Osteoblast (primary cell): ENCODE results near the gene ANTXR1. TPM values are rescaled to one million over a fixed set of nuclear protein-coding genes. Genes with fewer than 3 reads are reported as not detected.

ENCODE experiments used
- DNase-seq: peaks from one replicate; pipeline ENCODE4 v3.0.0; 2011; ENCODE audit warnings: low spot score, mixed read lengths; ENCODE audit not compliant: insufficient read length; ENCODE audit errors: missing footprints
- H2AFZ ChIP-seq: 2 replicates; pipeline ENCODE4 v1.6.0; 2011; ENCODE audit warnings: mild to moderate bottlenecking, low read length
- H3K27ac ChIP-seq: 2 replicates; pipeline ENCODE4 v1.5.1; 2011; ENCODE audit warnings: mild to moderate bottlenecking, low read depth, low read length, moderate library complexity
- H3K27me3 ChIP-seq: 2 replicates; pipeline ENCODE4 v1.6.0; 2012; ENCODE audit warnings: mild to moderate bottlenecking, control low read depth, inconsistent platforms, low read length, moderate library complexity; ENCODE audit not compliant: insufficient read depth
- H3K36me3 ChIP-seq: 2 replicates; pipeline ENCODE4 v1.5.1; 2011; ENCODE audit warnings: mild to moderate bottlenecking, low read length, control low read depth, moderate library complexity; ENCODE audit not compliant: insufficient read depth
- H3K4me1 ChIP-seq: 2 replicates; pipeline ENCODE4 v1.5.1; 2011; ENCODE audit warnings: mild to moderate bottlenecking, low read length, control low read depth, moderate library complexity; ENCODE audit not compliant: insufficient read depth
- H3K4me2 ChIP-seq: 2 replicates; pipeline ENCODE4 v1.6.0; 2011; ENCODE audit warnings: mild to moderate bottlenecking, low read length; ENCODE audit not compliant: insufficient read depth
- H3K4me3 ChIP-seq: fragments of 200-600 bp; sonication (generic); 3 replicates; pipeline ENCODE4 v1.5.1; 2012; ENCODE audit warnings: mild to moderate bottlenecking, low read length, inconsistent platforms; ENCODE audit not compliant: insufficient read depth
- H3K79me2 ChIP-seq: 2 replicates; pipeline ENCODE4 v1.6.0; 2012; ENCODE audit warnings: mild to moderate bottlenecking, low read length, control low read depth, inconsistent platforms; ENCODE audit not compliant: insufficient read depth
- H3K9me3 ChIP-seq: 2 replicates; pipeline ENCODE4 v1.5.1; 2011; ENCODE audit warnings: low read depth, low read length, control low read depth
- H4K20me1 ChIP-seq: 2 replicates; pipeline ENCODE4 v1.6.0; 2012; ENCODE audit warnings: mild to moderate bottlenecking, low read length, control low read depth; ENCODE audit not compliant: insufficient read depth
- CTCF ChIP-seq: IDR thresholded peaks from 2 replicates; pipeline ENCODE4 v1.5.1; 2011; ENCODE audit warnings: mild to moderate bottlenecking, low read depth, low read length, moderate library complexity; ENCODE audit errors: extremely low read depth
- total RNA-seq: library from RNA; depleted of rRNA; stranded (reverse); fragments of >200 nt; gene quantifications from 2 replicates; pipeline ENCODE4 v1.2.3, GENCODE V29; 2012

Gene ANTXR1
- total RNA-seq, 1 donor = 123 TPM

- Histone ChIP-seq H4K20me1 (no peaks in the 10 kb centered on the region), H3K79me2 (no peaks in the 10 kb centered on the region), H3K36me3 (peaks cover 20% of the 10 kb centered on the region), H3K4me3 (no peak overlapping the region), H3K4me1 (peaks cover 44% of the 10 kb centered on the region), H3K9me3 (no peaks in the 10 kb centered on the region), H3K27me3 (no peaks in the 10 kb centered on the region), H3K27ac (peak overlapping the region; percentile 84), H2AFZ (no peak overlapping the region), H3K4me2 (no peak overlapping the region)
- TF ChIP-seq CTCF = no peak
- no peak for DNase-seq
These were observed 119.2 kb downstream of the ANTXR1 start for GRCh38 chr2:69131983-69132675.

- Histone ChIP-seq H3K27ac (peak overlapping the region; percentile 84), H3K27me3 (no peaks in the 10 kb centered on the region), H3K4me1 (peaks cover 54% of the 10 kb centered on the region), H3K4me2 (no peak overlapping the region), H3K4me3 (no peak overlapping the region), H2AFZ (no peak overlapping the region), H3K9me3 (no peaks in the 10 kb centered on the region), H3K79me2 (no peaks in the 10 kb centered on the region), H4K20me1 (no peaks in the 10 kb centered on the region), H3K36me3 (peaks cover 14% of the 10 kb centered on the region)
- DNase-seq = no peak
- TF ChIP-seq CTCF = no peak
These were observed 120.1 kb downstream of the ANTXR1 start for GRCh38 chr2:69132960-69133590.

- H3K79me2 ChIP-seq = no peaks in the 10 kb centered on the region
- H3K27ac ChIP-seq = peak overlapping the region; percentile 84
- H2AFZ ChIP-seq = no peak overlapping the region
- H3K4me2 ChIP-seq = no peak overlapping the region
- peaks cover 11% of the 10 kb centered on the region for H3K36me3 ChIP-seq
- DNase-seq = no peak
- H3K9me3 ChIP-seq = no peaks in the 10 kb centered on the region
- H3K4me1 ChIP-seq = peaks cover 62% of the 10 kb centered on the region
- no peak overlapping the region for H3K4me3 ChIP-seq
- no peak for TF ChIP-seq CTCF
- H3K27me3 ChIP-seq = no peaks in the 10 kb centered on the region
- no peaks in the 10 kb centered on the region for H4K20me1 ChIP-seq
These were observed 120.9 kb downstream of the ANTXR1 start for GRCh38 chr2:69133898-69134297.

- no peak for DNase-seq
- H3K27ac ChIP-seq = peak overlapping the region; percentile 84
- peaks cover 67% of the 10 kb centered on the region for H3K4me1 ChIP-seq
- H3K4me3 ChIP-seq = no peak overlapping the region
- no peak overlapping the region for H3K4me2 ChIP-seq
- H3K36me3 ChIP-seq = peaks cover 7% of the 10 kb centered on the region
- H2AFZ ChIP-seq = no peak overlapping the region
- H3K79me2 ChIP-seq = no peaks in the 10 kb centered on the region
- TF ChIP-seq CTCF = no peak
- no peaks in the 10 kb centered on the region for H3K9me3 ChIP-seq
- H4K20me1 ChIP-seq = no peaks in the 10 kb centered on the region
- H3K27me3 ChIP-seq = no peaks in the 10 kb centered on the region
These were observed 121.4 kb downstream of the ANTXR1 start for GRCh38 chr2:69134306-69134945.
